Brain pericyte (primary cell): ENCODE measurements around the gene CTF1.
"Not testable (repeated sequence)": the region's sequence is repeated elsewhere in the genome, so short reads cannot be mapped to it uniquely, and the experiment has no call there.

Experiments used
- DNase-seq: peaks from one replicate; pipeline ENCODE4 v3.0.0-alpha.2; 2012; ENCODE audit warnings: low read depth, low spot score

Gene CTF1

DNA sequence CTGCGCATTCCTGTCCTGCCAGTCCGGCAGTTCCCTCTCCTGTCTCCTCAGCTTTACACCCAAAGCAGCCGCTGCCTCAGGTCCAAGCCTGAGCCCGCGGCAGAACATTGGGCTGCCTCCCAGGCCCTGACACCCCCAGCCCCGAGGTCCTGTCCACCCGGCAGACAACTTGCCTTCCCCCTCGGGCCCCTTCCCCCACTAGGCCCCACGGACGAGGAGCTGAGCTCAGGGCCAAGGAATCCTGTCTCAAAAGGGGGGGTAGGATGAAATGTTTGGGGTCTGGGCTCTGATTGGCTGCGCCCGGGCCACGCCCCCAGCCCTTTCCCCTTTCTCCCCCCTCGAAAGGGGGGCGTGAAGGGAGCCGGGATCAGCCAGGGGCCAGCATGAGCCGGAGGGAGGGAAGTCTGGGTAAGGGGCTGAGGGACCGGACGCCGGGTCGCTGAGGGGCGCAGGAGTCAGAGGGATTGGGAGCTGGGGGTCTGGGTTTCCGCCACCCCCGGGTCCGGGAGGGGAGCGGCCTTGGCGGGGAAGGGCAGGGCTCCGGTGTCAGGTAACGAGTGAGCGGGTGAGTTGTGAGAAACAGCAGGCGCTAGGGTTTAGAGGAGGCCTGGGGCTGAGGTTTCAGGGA, at the start of gene CTF1:
Gene CTF1, plus strand, starts transcription at position 354 of the 628 bp plus-strand sequence. Its CDS starts 30 bp downstream, at position 384.
- DNase-seq, result peak; percentile 39

DNA sequence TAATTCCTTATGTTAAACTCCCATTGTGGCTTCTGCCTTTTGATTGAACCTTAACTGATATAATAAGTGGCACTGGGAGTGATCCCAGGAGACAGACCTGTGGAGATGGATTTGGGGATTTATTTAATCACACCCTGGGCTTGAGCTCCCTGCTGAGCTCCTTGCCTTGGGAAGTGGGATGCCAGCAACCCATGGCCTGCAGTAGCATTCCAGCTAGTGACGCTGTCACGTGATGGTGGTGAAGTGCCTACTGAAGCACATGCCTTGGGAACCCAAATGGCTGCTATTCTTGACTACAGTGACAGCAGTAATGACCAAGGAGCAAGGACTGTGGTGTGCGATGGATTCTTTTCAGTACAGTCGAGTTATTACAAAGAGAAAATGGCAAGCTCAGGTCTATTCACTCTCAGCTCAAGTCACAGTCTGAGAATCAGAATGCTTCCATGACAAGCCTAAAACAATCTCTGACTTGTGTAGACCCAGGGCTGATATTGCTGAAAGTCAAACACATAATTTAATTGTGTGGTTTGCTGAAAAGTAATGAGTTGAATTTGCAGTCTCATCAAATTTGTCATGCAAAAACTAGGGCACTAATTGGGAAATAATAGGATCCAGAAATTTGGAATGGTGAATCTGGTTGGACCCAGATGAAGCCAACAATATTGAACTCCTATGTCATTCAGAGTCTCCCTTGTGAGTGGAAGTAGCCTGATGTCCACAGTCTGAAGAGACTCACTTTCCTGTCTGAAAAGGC, 49.6 kb upstream of the CTF1 start:
- DNase-seq, result no peak

- no peak for DNase-seq
Measured at GRCh38 chr16:30850246-30850645, 46.2 kb upstream of the CTF1 start.

- no peak for DNase-seq
Measured at GRCh38 chr16:30853758-30854157, 42.7 kb upstream of the CTF1 start.

DNA sequence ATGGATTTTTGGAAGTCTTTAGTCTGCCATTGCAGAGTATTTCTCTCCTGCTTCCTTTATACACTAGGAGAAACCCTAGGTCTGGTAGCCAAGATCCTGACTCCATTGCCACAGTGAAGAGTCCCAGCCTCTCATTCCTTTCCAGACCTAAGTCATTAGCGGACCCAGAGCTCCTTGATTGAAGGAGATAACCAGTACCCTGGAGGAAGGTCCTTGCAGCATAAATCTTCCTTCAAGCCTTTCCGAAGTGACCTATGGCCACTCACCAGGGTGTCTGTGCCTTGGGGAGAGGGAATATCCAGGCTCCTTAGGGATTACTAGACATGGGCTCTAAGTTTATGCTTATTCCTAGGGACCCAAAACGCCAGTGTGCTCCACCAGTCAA, 38.3 kb upstream of the CTF1 start:
- no peak for DNase-seq

GRCh38 chr16:30858829-30859423, 37.5 kb upstream of the CTF1 start:
- no peak for DNase-seq

- not testable (repeated sequence) for DNase-seq
Measured at GRCh38 chr16:30860729-30861128, 35.7 kb upstream of the CTF1 start.

DNA sequence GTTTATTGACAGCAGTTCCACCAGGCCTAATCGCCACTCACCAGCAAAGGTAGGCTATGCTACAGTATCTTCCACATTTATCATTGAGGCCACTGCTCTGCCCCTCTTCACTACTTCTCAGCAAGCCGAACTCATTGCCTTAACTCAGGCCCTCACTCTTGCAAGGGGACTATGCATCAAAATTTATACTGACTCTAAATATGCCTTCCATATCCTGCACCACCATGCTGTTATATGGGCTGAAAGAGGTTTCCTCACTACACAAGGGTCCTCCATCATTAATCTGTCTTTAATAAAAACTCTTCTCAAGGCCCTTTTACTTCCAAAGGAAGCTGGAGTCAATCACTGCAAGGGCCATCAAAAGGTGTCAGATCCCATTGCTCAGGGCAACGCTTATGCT, 33.2 kb upstream of the CTF1 start:
- DNase-seq, result not testable (repeated sequence)

DNA sequence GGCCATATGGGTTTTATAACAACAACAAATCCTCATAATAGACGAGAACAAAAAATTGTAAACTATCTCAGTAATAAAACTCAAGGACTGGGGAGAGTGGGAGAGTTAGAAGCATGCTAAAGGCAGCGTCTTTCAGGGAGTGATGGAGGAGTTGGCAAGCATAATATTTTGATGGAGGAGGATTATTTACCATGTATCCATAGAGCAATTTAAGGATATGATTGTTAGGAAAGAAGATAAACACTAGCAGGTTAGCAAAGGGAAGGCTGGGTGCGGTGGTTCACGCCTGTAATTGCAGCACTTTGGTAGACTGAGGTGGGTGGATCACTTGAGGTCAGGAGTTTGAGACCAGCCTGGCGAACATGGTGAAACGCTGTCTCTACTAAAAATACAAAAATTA, 30.4 kb upstream of the CTF1 start:
- no peak for DNase-seq

DNA sequence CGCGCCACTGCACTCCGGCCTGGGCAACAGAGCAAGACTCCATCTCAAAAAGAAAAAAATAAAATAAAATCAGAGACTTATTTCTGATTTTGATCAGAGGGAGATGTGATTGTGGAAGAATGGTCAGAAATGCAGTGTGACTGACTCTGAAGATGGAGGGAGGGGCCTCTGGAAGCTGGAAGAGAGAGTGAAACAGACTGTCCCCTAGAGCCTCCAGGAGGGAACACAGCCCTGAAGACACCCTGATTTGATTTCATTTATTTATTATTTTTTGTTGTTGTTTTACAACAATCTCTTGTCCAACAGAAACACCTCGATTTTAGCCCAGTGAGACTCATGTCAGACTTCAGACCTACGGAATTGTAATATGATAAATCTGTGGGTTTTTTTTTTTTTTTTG, 28.7 kb upstream of the CTF1 start:
- no peak for DNase-seq

GRCh38 chr16:30870904-30871303, 25.5 kb upstream of the CTF1 start:
- DNase-seq, result no peak

GRCh38 chr16:30874244-30874820, 22.1 kb upstream of the CTF1 start:
- DNase-seq, result no peak

DNA sequence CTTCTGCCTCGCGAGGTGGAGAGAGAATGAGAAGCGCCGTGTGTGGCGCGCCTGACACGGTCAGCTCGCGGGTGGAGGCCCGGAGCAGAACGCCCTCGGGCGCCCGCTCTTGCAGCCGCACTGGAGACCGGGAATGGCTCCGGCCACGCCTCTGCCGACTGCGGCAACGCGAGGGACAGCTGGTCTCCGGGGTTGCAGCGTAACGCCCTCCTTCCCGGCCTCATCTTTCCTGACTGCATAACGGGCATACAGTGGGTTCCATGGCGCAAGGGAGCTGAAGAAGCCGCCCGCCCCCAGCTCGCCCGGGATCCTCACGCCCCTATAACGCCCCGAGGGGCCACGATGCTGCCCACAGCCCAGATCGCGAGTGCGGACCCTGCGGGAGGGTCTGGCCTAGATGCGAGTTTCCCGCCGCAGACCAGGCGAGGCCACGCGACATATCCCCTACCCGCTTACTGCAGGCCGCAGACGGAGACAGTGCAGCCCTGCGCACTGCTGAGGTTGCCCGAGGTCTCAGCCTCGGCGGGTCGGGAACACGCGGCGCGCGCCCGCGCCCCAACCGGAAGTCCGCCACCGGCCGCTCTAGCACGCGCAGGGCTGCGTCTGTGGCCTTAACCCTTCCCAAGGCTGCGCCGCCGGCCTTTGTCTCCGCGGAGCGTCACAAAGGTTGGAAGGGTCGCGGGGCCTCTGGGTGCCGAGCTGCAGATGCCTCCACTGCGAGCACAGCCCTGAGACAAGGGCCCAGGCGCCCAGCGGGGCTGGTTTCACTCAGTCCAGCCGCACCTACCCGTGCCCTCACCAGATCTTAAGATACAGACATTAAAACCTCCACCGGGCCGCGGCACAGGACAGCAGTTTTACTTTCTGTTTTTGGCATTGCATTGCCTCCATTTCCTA, 21.3 kb upstream of the CTF1 start:
- DNase-seq, result peak; percentile 67

DNA sequence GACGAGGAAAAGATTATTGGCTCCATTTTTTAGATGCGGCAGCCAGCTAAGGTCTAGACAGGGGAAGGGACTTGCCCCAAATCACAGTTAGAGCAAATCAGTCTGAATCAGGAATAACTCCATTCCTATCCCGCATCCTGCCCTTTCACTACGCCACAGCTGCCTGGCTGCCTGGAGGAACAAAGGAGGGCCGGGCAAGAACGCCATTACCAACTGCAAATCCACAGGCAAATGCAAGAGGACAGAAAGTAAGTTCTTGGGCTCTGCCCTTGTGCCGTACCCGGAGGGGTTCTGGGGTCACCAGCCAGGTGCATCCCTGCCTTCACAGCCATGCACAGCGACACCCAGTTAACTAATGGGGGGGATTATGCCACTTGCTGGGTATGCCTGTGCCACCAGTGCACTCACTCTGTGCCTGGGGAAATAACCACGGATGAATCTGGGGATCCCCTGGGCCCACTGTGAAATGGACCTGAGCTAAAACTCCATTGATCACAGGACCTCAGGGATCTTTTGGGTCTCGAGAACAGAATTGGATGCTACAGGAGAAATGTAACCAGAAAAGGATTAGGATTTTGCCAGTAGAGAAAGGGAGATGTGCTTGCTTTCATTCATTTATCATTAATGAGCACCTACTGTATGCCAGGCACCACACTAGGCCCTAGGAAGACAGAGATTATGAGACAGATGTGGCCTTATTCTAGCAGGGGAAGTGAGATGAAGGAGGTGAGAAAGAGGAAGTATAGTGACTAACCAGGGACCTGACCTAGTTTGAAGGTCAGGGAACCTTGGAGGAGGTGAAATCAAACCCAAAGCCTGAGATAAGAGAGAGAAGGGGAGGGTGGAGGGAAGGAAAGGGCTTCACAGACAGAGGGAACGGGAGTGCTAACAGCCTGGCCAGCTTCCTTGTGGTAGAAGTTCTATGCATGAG, 20.3 kb upstream of the CTF1 start:
- DNase-seq, result no peak

- no peak for DNase-seq
Measured at GRCh38 chr16:30876867-30877266, 19.5 kb upstream of the CTF1 start.

- DNase-seq, result no peak
Measured at GRCh38 chr16:30882429-30883310, 13.7 kb upstream of the CTF1 start.

DNA sequence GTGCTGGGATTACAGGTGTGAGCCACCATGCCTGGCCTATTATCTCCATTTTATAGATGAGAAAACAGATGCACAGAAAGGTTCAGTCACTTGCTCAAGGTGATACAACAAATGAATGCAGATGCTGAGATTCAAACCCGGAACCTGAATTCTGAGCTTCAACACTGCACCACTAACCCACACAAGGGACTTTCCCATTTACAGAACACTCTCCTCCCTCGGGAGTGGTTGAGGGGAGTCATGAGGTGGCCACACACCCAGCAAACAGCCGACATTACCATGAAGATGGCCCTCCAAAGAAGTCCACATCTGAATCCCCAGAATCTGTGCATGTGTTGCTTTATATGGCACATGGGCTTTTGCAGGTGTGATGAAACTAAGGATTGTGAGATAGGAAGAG, 11.7 kb upstream of the CTF1 start:
- no peak for DNase-seq

- no peak for DNase-seq
Measured at GRCh38 chr16:30885196-30885595, 11.2 kb upstream of the CTF1 start.

DNA sequence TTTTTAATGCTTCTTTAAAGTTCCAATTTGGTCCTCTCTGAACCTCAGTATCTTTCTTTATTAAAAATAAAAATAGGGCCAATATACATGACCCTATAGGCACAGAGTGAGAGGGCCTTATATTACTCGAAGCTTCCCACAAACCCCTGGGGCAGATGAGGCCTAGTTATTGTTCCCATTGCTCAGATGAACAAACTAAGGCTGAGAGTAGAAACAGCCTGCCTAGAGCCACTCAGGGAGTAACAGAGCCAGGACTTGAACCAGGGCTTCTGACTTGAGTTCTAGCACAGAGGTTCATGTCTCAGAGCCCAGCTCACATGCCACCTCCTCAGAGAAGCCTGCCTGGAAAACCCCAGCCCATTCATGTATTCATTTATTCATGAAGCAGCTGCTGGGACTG, 10.3 kb upstream of the CTF1 start:
- no peak for DNase-seq

- no peak for DNase-seq
Measured at GRCh38 chr16:30887927-30888326, 8.5 kb upstream of the CTF1 start.
